Measurements from ENCODE around the gene PALLD. TPM values are rescaled to one million over a fixed set of nuclear protein-coding genes. Genes with fewer than 3 reads are reported as not detected.

PALLD gene
- total RNA-seq, 4 donors from 2014 or later = 93.3 to 214 (median 174) TPM

- Histone ChIP-seq H3K4me3 (no peak overlapping the region), H3K27ac (no peak overlapping the region), H3K9me3 (no peaks in the 10 kb centered on the region), H3K4me1 (peaks cover 0 to 19% (median 0%) of the 10 kb centered on the region in 4 donors), H3K36me3 (peaks cover 0 to 25% (median 0%) of the 10 kb centered on the region in 3 donors), H3K27me3 (no peaks in the 10 kb centered on the region)
- WGBS, 2 donors = 85 to 93% methylated on average over 2 of the region's 2 CpGs
- TF ChIP-seq CTCF (IDR thresholded peaks at IDR 0.05) = no peak
- TF ChIP-seq EP300 (IDR thresholded peaks at IDR 0.05) = no peak
- no peak for TF ChIP-seq POLR2A (IDR thresholded peaks at IDR 0.05)
- no peak for DNase-seq (ENCODE audit: low spot score in 2 of 2)
Observed at GRCh38 chr4:168475745-168476144, 21.1 kb upstream of the PALLD start.

GRCh38 chr4:168478868-168479267 is 18.0 kb upstream of the PALLD start:
- WGBS, 2 donors = 95% methylated on average over 3 of the region's 3 CpGs

DNA sequence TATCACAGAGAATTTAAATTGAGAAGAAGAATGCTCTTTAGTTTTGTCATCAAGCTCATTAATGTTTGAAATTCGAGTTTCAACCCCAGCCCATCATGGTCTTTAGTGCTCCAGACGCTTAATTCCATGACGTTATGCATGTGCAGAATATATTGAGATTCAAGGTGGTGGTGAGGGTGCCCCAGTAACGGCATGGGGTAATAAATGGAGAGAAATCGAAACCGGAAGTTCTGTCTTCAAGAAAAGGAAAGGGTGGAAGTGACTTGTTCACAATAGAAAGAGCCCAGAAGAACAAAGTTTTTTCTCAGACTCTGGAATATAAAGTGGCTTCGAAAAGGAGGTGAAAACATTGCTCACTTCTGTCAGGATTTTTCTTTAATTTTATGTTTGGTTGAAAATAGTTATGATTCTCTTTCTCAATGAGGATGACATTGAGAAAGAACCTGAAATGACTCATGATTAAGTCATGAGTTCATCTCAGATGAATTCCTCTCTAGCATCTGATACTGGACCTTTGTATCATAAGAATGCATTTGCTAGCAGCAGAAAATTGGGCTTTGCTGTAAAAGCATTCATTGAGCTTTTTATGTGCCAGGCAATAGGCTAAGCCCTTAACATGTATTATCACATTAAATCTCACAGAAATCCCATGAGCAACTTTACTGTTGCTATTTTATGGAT is 15.8 kb upstream of the PALLD start:
- Histone ChIP-seq H3K27me3 (no peaks in the 10 kb centered on the region), H3K9me3 (no peaks in the 10 kb centered on the region), H3K4me3 (peak overlapping the region; percentile 55 to 80 (median 70)), H3K27ac (peak overlapping the region; percentile 85 to 94 (median 92)), H3K4me1 (peaks cover 0 to 20% (median 0%) of the 10 kb centered on the region in 4 donors), H3K36me3 (no peaks in the 10 kb centered on the region)
- peak in 1 of 2 donors; percentile 32 for DNase-seq (ENCODE audit: low spot score in 2 of 2)
- TF ChIP-seq EP300 (IDR thresholded peaks at IDR 0.05) (peak in 1 of 2 donors; percentile 40), POLR2A (IDR thresholded peaks at IDR 0.05) (no peak), CTCF (IDR thresholded peaks at IDR 0.05) (no peak)
- WGBS, 2 donors = 6 to 7% methylated on average over 7 of the region's 7 CpGs

More at GRCh38 chr4:168478868-168479267, 18.0 kb upstream of the PALLD start:
- H3K36me3 ChIP-seq = no peaks in the 10 kb centered on the region
- no peaks in the 10 kb centered on the region for H3K9me3 ChIP-seq
- no peak for DNase-seq (ENCODE audit: low spot score in 2 of 2)
- TF ChIP-seq CTCF (IDR thresholded peaks at IDR 0.05) (no peak), POLR2A (IDR thresholded peaks at IDR 0.05) (no peak), EP300 (IDR thresholded peaks at IDR 0.05) (no peak)
- H3K27ac ChIP-seq = no peak overlapping the region
- no peak overlapping the region for H3K4me3 ChIP-seq
- peaks cover 0 to 30% (median 0%) of the 10 kb centered on the region in 4 donors for H3K4me1 ChIP-seq
- no peaks in the 10 kb centered on the region for H3K27me3 ChIP-seq

DNA sequence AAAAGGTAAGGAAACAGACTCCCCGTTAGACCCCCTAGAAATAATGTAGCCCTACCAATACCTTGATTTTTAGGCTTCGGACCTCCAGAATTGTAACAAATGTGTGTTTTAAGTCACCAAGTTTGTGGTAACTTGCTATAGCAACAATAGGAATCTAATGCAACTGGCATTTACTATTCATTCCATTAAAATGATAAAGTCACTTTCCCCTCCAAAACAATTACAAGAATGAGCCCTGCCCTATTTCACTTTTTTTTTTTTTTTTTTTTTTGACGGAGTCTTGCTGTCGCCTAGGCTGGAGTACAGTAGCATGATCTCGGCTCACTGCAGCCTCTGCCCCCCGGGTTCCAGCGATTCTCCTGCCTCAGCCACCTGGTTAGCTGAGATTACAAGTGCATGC is 13.0 kb upstream of the PALLD start:
- Histone ChIP-seq H3K36me3 (no peaks in the 10 kb centered on the region), H3K27me3 (no peaks in the 10 kb centered on the region), H3K4me3 (no peak overlapping the region), H3K9me3 (no peaks in the 10 kb centered on the region), H3K4me1 (peaks cover 0 to 17% (median 0%) of the 10 kb centered on the region in 4 donors), H3K27ac (no peak overlapping the region)
- TF ChIP-seq EP300 (IDR thresholded peaks at IDR 0.05) (no peak), CTCF (IDR thresholded peaks at IDR 0.05) (no peak), POLR2A (IDR thresholded peaks at IDR 0.05) (no peak)
- 93 to 96% methylated on average over 7 of the region's 7 CpGs for WGBS, 2 donors
- no peak for DNase-seq (ENCODE audit: low spot score in 2 of 2)

GRCh38 chr4:168484626-168485025 is 12.2 kb upstream of the PALLD start:
- no peak overlapping the region for H3K27ac ChIP-seq
- H3K4me3 ChIP-seq = no peak overlapping the region
- TF ChIP-seq CTCF (IDR thresholded peaks at IDR 0.05) (no peak), EP300 (IDR thresholded peaks at IDR 0.05) (no peak), POLR2A (IDR thresholded peaks at IDR 0.05) (no peak)
- peaks cover 0 to 11% (median 0%) of the 10 kb centered on the region in 4 donors for H3K4me1 ChIP-seq
- no peak for DNase-seq (ENCODE audit: low spot score in 2 of 2)
- no peaks in the 10 kb centered on the region for H3K9me3 ChIP-seq
- no peaks in the 10 kb centered on the region for H3K36me3 ChIP-seq
- H3K27me3 ChIP-seq = no peaks in the 10 kb centered on the region
